Measurements from ENCODE around the gene OSMR. TPM values are rescaled to one million over a fixed set of nuclear protein-coding genes. Genes with fewer than 3 reads are reported as not detected.

The OSMR gene
- polyA plus RNA-seq, 1 of the 3 experiments (the other 2 are of a cell fraction): 56.0 TPM

DNA sequence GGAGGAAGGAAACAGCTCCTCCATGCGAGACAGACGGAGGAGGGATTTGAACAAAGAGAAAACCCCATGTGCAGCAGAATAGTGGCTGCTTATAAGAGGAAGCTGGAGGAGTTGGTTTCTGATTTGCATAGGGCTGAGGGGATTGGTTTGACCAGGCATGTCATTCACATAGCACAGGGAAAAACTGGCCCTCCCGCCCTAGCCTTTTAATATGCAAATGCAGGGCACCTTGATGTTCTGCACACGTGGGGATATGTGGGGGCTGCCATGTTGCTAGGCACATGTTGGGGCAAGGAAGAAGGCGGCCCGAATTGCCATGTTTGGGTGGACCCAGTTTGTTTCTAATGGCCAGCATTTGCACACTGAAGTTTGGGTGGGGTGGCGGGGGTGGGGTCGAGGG lies 42.2 kb downstream of the OSMR start:
- H4K20me1 ChIP-seq (ENCODE audit: insufficient read depth): no peaks in the 10 kb centered on the region
- 78% methylated on average over 8 of the region's 8 CpGs for WGBS (ENCODE audit: low lambda C conversion rate)
- H3K4me1 ChIP-seq (ENCODE audit: control insufficient read depth in 1 of 2, insufficient read depth in 2 of 2, low read depth in 1 of 2, low read length in 1 of 2): no peaks in the 10 kb centered on the region
- no peaks in the 10 kb centered on the region for H3K9me3 ChIP-seq
- no peak overlapping the region for H3K9ac ChIP-seq
- no peak overlapping the region for H3K27ac ChIP-seq (ENCODE audit: low read depth in 2 of 2, low read length in 1 of 2)
- H3K4me3 ChIP-seq (ENCODE audit: low read depth in 2 of 2, low read length in 1 of 2): no peak overlapping the region
- no peaks in the 10 kb centered on the region for H3K27me3 ChIP-seq (ENCODE audit: insufficient read depth)
- peaks cover 57 to 60% of the 10 kb centered on the region in 2 experiments for H3K36me3 ChIP-seq (replicated peaks in 1 of 2; ENCODE audit: control insufficient read depth in 1 of 2, insufficient read depth in 2 of 2, low read length in 1 of 2)
- H3F3A ChIP-seq (replicated peaks; ENCODE audit: insufficient read depth): no peaks in the 10 kb centered on the region
- no peaks in the 10 kb centered on the region for H3K79me2 ChIP-seq (ENCODE audit: insufficient read depth)
- peaks cover 4% of the 10 kb centered on the region; the same call in 1 of the 2 replicates for H3K9me2 ChIP-seq
- ChIA-PET POLR2A (no interaction called here), CTCF (interaction anchor here (1.0 to 1.8 kb wide), 3 partner anchors 13 to 34 kb away, joined by 3 to 5 read pairs (median 3); no protein-coding TSS in a partner anchor)
- no peak overlapping the region for H3K4me2 ChIP-seq
- H2AFZ ChIP-seq (ENCODE audit: low read depth): no peak overlapping the region
- TF ChIP-seq, protein P1, sequence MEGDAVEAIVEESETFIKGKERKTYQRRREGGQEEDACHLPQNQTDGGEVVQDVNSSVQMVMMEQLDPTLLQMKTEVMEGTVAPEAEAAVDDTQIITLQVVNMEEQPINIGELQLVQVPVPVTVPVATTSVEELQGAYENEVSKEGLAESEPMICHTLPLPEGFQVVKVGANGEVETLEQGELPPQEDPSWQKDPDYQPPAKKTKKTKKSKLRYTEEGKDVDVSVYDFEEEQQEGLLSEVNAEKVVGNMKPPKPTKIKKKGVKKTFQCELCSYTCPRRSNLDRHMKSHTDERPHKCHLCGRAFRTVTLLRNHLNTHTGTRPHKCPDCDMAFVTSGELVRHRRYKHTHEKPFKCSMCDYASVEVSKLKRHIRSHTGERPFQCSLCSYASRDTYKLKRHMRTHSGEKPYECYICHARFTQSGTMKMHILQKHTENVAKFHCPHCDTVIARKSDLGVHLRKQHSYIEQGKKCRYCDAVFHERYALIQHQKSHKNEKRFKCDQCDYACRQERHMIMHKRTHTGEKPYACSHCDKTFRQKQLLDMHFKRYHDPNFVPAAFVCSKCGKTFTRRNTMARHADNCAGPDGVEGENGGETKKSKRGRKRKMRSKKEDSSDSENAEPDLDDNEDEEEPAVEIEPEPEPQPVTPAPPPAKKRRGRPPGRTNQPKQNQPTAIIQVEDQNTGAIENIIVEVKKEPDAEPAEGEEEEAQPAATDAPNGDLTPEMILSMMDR (IDR thresholded peaks at IDR 0.05): no peak
- TF ChIP-seq FOXM1 (IDR thresholded peaks at IDR 0.05; ENCODE audit: low read depth): no peak
- TF ChIP-seq FOSL2 (IDR thresholded peaks at IDR 0.05; ENCODE audit: borderline replicate concordance, low read depth): no peak
- no peak for TF ChIP-seq JUND (IDR thresholded peaks at IDR 0.05)
- no peak for TF ChIP-seq ELF1 (IDR thresholded peaks at IDR 0.05)
- no peak for TF ChIP-seq RAD21 (IDR thresholded peaks at IDR 0.05; ENCODE audit: low read length)
- no peak for TF ChIP-seq NRF1 (IDR thresholded peaks at IDR 0.05; ENCODE audit: low read depth, low read length)
- no peak for TF ChIP-seq MEF2A (IDR thresholded peaks at IDR 0.05; ENCODE audit: borderline replicate concordance, low read depth)
- no peak for DNase-seq

DNA sequence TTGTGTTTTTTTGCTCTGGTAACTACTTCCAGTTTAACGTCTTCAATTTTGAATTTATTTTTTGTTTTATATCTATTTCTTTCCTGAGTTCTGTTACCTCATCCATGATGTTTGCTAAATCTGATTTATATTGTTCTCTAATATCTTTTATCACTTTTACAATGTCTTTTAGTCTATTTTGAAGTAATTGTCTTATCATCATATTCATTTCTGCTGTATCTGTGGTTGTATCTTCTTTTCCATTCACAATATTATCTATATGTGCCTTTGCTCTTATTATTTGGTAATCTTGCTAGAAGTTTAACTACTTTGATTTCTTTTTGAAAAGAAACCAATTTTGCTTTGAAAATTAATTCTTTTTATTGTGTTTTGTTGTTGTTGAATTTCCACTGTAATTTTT lies 43.6 kb downstream of the OSMR start:
- peaks cover 46 to 57% of the 10 kb centered on the region in 2 experiments for H3K36me3 ChIP-seq (replicated peaks in 1 of 2; ENCODE audit: control insufficient read depth in 1 of 2, insufficient read depth in 2 of 2, low read length in 1 of 2)
- H3K4me3 ChIP-seq (ENCODE audit: low read depth in 2 of 2, low read length in 1 of 2): no peak overlapping the region
- CTCF ChIA-PET: interaction anchor here (1.8 kb wide), 1 partner anchor 32 kb away, joined by 5 read pairs; no protein-coding TSS in a partner anchor
- H3K4me2 ChIP-seq: no peak overlapping the region
- POLR2A ChIA-PET: no interaction called here
- no peak overlapping the region for H3K9ac ChIP-seq
- H4K20me1 ChIP-seq (ENCODE audit: insufficient read depth): no peaks in the 10 kb centered on the region
- TF ChIP-seq RFX5 (IDR thresholded peaks at IDR 0.05; ENCODE audit: low read length): no peak
- no peak overlapping the region for H3K27ac ChIP-seq (ENCODE audit: low read depth in 2 of 2, low read length in 1 of 2)
- no peaks in the 10 kb centered on the region for H3K4me1 ChIP-seq (ENCODE audit: control insufficient read depth in 1 of 2, insufficient read depth in 2 of 2, low read depth in 1 of 2, low read length in 1 of 2)
- no peaks in the 10 kb centered on the region for H3K27me3 ChIP-seq (ENCODE audit: insufficient read depth)
- WGBS (ENCODE audit: low lambda C conversion rate): 63% methylated on average over 1 of the region's 1 CpG
- H2AFZ ChIP-seq (ENCODE audit: low read depth): no peak overlapping the region
- H3K9me3 ChIP-seq: peaks cover 7% of the 10 kb centered on the region; the same call in 1 of the 2 replicates
- no peaks in the 10 kb centered on the region for H3K79me2 ChIP-seq (ENCODE audit: insufficient read depth)
- H3F3A ChIP-seq (replicated peaks; ENCODE audit: insufficient read depth): peaks cover under 1% of the 10 kb centered on the region
- peaks cover 4% of the 10 kb centered on the region; the same call in 1 of the 2 replicates for H3K9me2 ChIP-seq
- no peak for DNase-seq

DNA sequence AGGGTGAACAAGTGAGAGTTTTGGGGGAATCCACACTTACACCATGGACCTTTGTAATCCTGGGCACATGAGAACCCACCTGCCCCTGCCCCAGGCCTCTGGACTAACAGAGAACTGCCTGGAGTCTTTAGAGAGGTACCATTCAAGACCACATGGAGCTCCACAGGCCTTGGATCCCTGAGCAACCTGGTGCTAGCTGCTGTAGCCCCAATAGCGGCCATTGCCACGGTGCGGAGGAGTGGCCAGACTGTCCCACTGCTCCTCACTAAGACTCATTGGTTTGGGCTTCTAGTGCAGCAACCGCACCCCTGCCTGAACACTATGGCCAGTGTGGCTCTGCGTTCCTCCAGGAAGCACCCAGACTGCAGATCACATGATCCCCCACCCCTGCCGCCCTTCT lies 45.8 kb downstream of the OSMR start:
- Histone ChIP-seq H2AFZ (ENCODE audit: low read depth) (no peak overlapping the region), H3K9me3 (peaks cover 16% of the 10 kb centered on the region), H3K4me1 (ENCODE audit: control insufficient read depth in 1 of 2, insufficient read depth in 2 of 2, low read depth in 1 of 2, low read length in 1 of 2) (no peaks in the 10 kb centered on the region), H3K36me3 (replicated peaks in 1 of 2; ENCODE audit: control insufficient read depth in 1 of 2, insufficient read depth in 2 of 2, low read length in 1 of 2) (peaks cover 25 to 42% of the 10 kb centered on the region in 2 experiments), H3K9me2 (peaks cover 4% of the 10 kb centered on the region; the same call in 1 of the 2 replicates), H3F3A (replicated peaks; ENCODE audit: insufficient read depth) (peaks cover 3% of the 10 kb centered on the region), H3K4me3 (ENCODE audit: low read depth in 2 of 2, low read length in 1 of 2) (no peak overlapping the region), H3K27ac (ENCODE audit: low read depth in 2 of 2, low read length in 1 of 2) (no peak overlapping the region), H3K79me2 (ENCODE audit: insufficient read depth) (no peaks in the 10 kb centered on the region), H4K20me1 (ENCODE audit: insufficient read depth) (no peaks in the 10 kb centered on the region), H3K9ac (no peak overlapping the region), H3K27me3 (ENCODE audit: insufficient read depth) (no peaks in the 10 kb centered on the region), H3K4me2 (no peak overlapping the region)
- POLR2A ChIA-PET: no interaction called here
- CTCF ChIA-PET: interaction anchor here (0.6 to 1.4 kb wide), 2 partner anchors 14 to 450 kb away, joined by 3 read pairs; no protein-coding TSS in a partner anchor
- DNase-seq: no peak
- WGBS (ENCODE audit: low lambda C conversion rate): no CpG with 5 or more reads among the region's 6 CpGs
- no peak for TF ChIP-seq GABPA (IDR thresholded peaks at IDR 0.05; ENCODE audit: low read depth)
- TF ChIP-seq SMC3 (IDR thresholded peaks at IDR 0.05; ENCODE audit: low read depth, low read length): no peak
- TF ChIP-seq GATA2 (CRISPR knock-in tag; IDR thresholded peaks at IDR 0.05): no peak
- TF ChIP-seq TAF1 (IDR thresholded peaks at IDR 0.05; ENCODE audit: borderline replicate concordance, low read depth, low read length): no peak
- no peak for TF ChIP-seq RXRA (IDR thresholded peaks at IDR 0.05; ENCODE audit: borderline replicate concordance, low read depth)
- no peak for TF ChIP-seq TEAD4 (IDR thresholded peaks at IDR 0.05; ENCODE audit: borderline replicate concordance, insufficient read depth)
- TF ChIP-seq, protein P1 (IDR thresholded peaks at IDR 0.05): no peak
- no peak for TF ChIP-seq CHD2 (IDR thresholded peaks at IDR 0.05; ENCODE audit: low read length, partially characterized antibody)

All from SK-N-SH (cell line).